HUDEP-2 (cell line): Measurements from ENCODE around the gene RREB1.

Source experiments
- DNase-seq, 76 experiments: peaks; one replicate each; lab custom pipeline; 2025; ENCODE audit not compliant: unreplicated experiment in 76 of 76; lab: John Stamatoyannopoulos, UW

RREB1 gene

GRCh38 chr6:7088076-7088742 is 19.6 kb upstream of the RREB1 start:
- DNase-seq: no peak

GRCh38 chr6:7098993-7099392 is 8.8 kb upstream of the RREB1 start:
- DNase-seq: no peak

GRCh38 chr6:7100072-7100752 is 7.5 kb upstream of the RREB1 start:
- DNase-seq: no peak

GRCh38 chr6:7100753-7101081 is 7.0 kb upstream of the RREB1 start:
- peak in 3 of 76 experiments; percentile 11 to 17 (median 12) for DNase-seq

- DNase-seq: no peak
These were observed 6.5 kb upstream of the RREB1 start for GRCh38 chr6:7101290-7101689.

- no peak for DNase-seq
These were observed 3.0 kb upstream of the RREB1 start for GRCh38 chr6:7104752-7105151.

- DNase-seq: peak in 4 of 76 experiments; percentile 25 to 58 (median 55)
These were observed 1.5 kb upstream of the RREB1 start for GRCh38 chr6:7106215-7106751.

GRCh38 chr6:7106752-7107577 is 796 bp upstream of the RREB1 start:
- peak in 71 of 76 experiments; percentile 40 to 89 (median 74) for DNase-seq

GRCh38 chr6:7108196-7108963 is 619 bp downstream of the RREB1 start:
- DNase-seq: peak in 19 of 76 experiments; percentile 20 to 65 (median 37)

GRCh38 chr6:7108964-7109836 is 1.4 kb downstream of the RREB1 start:
- peak in 30 of 76 experiments; percentile 21 to 57 (median 42) for DNase-seq

GRCh38 chr6:7110092-7110792 is 2.5 kb downstream of the RREB1 start:
- peak in 1 of 76 experiments; percentile 28 for DNase-seq

GRCh38 chr6:7111095-7111690 is 3.4 kb downstream of the RREB1 start:
- no peak for DNase-seq

- DNase-seq: no peak
These were observed 4.4 kb downstream of the RREB1 start for GRCh38 chr6:7112171-7112570.

GRCh38 chr6:7112741-7113313 is 5.1 kb downstream of the RREB1 start:
- DNase-seq: peak in 15 of 76 experiments; percentile 21 to 44 (median 35)

GRCh38 chr6:7114744-7115458 is 7.1 kb downstream of the RREB1 start:
- no peak for DNase-seq

GRCh38 chr6:7115543-7116231 is 7.9 kb downstream of the RREB1 start:
- DNase-seq: peak in 1 of 76 experiments; percentile 31

- DNase-seq: peak in 11 of 76 experiments; percentile 22 to 61 (median 33)
These were observed 11.6 kb downstream of the RREB1 start for GRCh38 chr6:7119272-7119801.
